NCI-H2081 treated with DMSO at 0.1 percent for 48 hours (cell line): Measurements from ENCODE around the gene CDH23.

ENCODE experiments used
- DNase-seq: peaks from one replicate; lab custom pipeline; 2025; lab: John Stamatoyannopoulos, UW

The CDH23 gene

DNA sequence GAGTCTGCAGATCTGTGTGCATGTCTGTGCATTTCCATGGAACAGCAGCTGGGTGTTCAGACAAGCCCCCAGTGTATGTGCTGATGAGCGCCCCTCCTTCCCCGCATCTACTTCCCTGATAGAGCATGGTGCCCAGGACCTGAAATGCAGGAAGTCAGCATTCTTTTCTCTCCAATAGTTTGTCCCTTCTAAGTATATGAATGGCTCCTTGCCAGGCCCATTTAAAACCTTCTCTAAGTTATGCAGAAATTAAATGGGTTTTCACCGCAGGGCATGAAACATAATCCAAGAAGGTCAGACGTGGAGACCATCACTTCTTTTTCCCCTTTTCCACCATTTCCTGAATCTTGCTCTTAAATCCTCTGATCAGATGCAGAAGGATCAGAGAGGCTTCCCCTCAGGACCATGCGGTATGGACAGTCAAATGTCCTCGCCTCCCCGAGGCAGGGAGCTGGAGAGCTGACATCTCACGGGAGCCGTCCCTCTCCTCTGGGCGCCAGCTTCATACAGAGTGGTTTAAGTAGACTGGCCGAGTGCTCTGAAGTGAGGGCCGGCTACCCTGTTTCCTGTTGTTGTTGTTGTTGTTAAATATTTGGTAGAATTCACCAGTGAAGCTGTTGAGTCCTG is 167.6 kb downstream of the CDH23 start:
- no peak for DNase-seq

DNA sequence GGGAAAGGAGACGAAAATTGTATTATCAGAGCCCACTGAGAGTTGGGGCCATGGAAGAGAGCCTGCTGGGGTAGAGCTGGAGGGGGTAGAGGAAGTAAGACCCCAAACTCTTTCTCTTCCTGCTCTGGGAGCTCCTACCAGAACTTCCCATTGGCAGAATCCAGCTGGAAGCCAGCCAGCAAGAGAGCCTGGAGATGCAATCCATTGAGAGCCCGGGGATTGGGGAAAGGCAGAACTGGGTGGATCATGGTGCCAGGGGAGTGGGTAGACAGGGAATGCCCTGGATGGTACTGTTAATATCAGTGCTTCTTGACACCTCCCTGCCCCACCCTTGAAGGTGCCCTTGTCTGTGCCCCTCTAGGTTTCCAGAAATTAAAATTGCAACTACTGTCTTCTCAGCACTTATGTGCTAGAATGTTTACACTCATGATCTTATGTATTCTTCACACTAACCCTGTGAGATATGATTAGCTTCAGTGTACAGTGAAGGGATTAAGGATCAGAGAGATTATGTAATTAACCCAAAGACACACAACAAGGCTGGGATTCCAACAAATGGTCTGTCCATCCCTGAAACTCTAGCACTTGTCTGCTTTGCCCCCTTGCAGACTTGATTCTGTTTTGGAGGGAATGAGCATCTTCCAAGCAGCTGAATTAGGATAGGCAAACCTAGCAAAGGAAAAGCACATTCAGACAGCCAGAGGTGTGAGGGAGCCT is 168.7 kb downstream of the CDH23 start:
- DNase-seq = no peak

DNA sequence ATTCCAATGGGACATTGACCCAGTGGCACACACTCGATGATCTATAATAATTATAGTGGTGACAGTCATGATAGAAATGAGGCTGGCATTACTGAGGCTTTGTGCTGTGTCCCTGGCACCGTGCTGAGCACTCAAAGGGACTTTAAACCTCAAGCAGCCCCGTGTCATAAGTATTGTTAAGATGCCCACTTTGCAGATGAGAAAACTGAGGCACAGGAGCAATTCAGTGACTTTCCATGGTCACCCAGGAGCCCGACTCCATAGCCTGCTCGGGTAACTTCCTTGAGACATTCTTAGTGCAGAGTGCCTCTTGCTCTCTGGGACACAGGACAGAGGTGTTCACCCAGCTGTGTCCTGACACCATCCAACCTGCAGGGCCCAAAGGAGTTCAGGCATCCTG is 170.3 kb downstream of the CDH23 start:
- no peak for DNase-seq

DNA sequence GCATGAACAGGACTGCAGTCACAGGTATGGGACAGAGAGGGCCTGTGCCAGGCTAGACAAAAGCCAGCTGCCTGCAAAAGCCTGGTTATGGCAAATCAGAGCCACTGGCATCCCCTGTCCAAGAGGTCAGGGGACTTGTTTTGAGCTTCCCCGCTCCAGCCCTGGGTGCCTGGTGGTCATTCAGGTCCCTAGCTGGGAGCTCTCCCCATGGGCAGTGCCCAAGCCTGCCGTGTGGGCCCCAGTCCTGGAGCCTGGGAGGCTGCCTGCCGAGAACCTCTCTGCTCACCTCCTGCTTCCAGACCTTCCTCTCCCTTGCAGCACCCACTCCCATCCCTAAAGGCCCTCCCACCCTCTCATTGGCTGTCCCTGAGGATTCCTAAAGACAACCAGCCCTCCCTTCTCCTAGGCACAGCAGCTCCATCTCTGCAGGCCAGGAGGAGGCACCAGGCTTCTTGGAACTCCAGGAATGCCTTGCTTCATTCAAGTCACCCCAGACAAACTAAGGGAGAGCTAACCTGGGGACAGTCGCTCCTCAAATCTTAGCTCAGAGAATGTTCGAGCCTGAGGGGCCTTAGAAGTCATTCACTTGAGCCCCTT is 172.3 kb downstream of the CDH23 start:
- no peak for DNase-seq

DNA sequence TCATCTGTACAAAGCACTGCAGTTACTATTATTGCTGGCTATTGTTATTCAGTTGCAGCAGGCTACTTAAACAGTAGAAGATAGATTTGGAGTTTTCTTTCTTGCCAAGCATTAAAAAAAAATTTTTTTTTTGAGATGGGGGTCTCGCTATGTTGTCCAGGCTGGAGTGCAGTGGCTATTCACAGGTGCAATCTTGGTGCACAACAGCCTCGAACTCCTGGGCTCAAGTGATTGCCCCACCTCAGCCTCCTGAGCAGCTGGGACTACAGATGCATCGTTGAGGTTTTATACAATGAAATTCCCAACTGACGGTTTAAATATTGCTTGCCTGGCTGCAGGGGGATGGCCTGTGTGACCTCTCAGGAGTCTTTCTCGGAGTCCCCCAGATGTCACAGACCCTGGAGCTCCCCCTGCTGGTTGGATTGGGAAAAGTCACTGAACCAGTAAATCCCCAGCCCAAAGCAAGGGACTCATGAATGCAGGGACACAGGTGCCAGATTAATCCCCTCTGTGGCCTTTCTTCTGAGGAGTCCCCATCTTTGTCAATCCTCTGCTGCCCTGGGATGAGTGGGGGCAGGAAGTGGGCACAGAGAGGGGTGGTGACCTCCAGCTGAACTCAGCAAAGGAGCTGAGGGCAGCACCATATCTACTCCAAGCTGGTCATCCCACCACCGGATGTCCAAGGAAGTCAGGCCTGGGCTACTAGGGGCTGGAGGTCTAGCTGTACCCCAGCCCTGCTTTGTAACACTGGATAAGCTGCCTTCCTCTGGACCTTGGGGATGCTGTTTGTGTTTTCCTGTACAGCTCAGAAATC is 173.3 kb downstream of the CDH23 start:
- no peak for DNase-seq

DNA sequence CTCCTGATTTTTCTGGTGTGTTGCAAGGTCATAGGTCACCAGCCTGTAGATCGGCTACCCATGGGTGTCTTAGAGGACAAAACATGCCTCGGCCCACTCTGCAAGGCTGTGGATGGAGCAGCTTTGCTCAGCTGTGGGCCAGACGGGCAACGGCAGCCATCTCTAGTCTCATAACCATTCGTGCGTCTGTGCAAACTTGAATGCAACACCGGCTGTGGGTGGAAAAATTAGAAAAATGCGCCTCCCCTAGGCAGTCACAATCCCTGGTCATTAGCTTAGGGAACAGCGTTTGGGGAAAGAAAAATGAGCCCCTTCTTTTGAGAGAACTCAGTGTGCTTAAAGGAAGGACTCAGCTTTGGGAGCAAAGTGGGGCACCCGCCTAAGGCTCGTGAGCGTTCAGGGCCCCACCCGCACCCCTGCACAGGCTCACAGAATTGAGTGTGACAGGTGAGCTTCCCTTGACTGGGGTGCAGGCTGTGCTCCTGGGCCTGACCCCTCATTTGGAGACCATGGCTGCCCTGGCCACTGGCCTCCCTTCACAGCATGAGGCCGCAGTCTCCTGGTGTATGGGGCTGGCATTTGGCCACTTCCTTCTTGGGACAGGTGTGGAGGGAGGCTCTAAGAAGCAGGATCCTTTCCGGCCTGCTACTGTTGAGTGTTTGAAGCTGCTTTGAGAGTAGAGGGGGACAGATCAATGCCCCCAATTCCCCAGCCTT is 174.9 kb downstream of the CDH23 start:
- DNase-seq = no peak

DNA sequence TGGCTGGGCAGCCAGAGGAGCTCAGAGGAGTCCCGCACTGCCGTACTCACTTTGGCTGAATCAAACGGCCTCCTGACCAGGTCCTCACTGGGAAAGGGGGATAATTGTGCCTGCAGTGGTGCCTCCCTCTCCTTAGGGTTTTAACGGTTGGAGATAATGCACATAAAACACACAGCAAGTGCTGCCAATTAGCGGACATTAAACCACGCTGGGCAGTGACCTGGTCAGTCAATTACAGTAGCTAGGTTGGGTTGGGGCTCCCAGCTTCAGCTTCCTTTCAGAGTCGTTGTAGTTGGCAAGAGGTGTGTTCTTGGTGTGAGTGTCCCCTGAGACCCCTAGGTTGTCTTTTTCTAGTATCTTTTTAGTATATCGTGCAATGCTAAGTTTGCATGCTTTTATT is 176.2 kb downstream of the CDH23 start:
- no peak for DNase-seq

DNA sequence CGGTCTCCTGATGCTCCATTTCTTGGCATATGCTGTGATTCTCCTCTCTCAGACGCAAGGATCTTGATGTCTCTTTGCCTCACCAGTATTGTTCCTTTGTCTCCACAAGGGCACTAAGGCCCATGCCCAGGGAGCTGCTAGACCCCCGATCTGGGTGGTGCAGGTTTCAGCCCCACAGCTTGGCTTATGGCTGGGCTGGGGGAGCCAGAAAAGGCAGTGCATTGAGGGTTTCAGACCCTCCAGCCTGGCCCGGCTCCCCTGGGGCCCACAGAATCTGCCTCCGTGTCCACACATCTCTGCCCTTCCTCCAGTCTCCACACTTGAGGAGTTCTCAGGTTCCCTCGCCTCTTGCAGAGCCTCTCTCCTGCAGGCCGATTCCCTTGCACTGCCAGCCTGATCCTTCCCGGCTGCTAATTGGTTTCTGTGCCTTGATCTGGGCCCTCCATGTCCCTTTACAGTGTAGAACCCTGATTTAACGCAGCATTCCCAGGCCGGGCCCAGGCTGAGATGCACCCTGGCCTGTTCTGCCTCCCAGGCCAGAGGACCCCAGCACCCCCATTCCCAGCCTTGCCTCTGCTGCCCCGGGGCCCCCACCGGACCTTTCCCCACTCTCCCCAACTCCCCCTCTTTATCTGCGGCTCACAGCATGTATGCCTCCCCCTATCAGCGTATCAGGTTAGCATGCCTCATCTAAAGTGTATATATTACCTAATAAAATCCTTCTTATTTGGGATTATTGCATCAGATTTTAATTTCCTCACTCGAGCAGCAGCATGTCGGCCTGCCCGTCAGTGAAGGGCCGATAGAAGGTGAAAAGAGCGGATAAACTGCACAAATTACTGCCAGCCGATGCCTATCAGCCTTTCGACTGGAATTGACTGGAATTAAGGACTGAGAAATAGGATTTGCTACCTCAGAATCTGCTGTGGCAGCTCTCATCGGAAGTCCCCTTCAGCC is 177.1 kb downstream of the CDH23 start:
- DNase-seq = no peak

DNA sequence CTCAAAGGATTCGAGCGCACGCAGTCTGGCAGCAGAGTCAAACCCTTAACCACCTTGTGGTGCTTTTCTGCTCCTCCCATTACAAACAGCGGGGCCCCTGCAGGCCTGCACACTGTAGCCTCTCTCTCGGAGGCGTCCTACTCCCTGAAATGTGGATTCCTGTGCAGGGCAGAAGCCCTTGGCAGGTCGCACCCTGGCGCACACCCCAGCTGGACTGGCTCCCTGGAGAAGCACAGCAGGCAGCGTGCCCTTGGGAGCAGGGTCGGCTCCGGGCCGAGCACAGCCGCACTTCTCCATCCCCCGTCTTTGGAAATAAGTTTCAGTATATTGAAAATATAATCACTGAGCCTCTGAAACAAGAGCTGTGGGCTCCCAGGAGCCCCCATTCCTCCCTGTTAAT is 178.7 kb downstream of the CDH23 start:
- no peak for DNase-seq

DNA sequence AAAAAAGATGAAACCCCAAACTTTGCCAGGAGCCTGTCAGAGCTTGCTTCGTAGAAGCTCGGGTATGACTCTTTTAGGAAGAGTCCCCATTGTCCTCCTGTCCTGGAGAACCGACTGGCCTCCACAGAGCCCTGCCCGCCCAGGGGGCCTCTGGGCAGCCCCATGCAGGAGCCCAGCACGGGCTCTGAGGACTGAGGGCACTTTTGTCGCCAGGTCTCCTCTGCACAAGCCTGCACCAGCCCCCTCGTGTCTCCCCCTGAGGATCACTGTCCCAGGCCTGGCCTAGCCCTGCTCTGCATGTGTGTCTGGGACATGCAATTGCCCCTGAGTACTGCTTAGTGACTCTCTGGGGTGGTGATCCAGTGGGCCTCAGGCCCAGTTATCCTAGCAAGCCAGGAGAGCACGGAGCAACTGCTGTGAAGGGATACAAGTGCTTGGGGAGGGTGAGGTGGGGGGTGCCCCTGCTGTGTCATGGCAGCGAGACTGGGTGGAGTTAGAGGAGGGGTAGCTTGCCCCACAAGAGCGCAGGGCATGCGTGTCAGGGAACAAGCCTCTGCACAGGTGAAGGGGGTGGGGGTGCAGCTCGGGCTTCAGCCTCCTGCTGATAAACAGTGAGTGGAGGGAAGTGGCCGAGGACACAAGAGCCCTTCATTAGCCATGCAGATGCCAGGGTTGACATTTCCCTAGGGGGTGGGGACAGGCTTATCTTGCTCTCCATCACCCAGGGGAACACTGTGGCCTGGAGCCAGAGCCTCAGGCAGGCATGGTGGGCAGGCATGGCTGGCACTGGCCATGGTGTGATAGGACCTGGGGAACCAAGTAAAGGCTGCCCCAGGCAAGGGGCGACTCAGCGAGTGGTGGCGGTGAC is 179.4 kb downstream of the CDH23 start:
- no peak for DNase-seq

DNA sequence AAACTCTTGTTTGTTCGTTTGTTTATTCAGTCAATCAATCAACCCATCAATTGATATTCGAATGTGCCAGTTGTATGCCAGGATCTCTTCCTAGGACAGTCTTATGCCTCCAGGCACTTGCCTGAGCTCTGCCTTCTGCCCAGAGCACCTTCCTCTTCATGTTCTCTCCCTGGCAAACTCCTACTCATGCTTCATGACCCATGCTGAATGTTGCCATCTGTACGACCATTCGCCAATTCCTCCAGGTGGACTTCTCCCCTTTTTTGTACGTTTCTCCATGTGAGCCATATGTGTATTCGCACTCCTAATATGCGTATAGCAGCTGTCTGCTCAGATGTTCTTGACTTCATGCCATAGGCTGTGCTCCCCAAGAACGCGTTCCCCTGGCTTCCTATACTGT is 180.1 kb downstream of the CDH23 start:
- no peak for DNase-seq

DNA sequence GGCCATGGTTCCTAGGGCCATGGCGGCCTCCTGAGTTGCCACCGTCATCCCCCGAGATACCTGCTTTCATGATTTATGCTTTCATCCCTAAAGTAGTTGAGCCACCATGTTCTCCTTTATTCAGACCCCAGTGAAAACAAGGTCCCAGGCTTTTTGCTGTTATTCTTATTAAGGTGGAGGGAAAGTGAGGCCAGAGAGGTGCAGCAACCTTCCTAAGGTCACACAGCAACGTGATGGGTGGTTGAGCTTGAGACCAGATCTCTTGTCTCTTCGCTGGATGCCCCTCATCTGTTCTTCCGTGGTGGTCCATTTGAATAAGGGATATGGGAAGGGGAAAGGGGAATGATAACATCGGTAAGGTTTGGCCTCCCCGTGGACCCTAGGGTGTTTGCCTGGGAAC is 180.6 kb downstream of the CDH23 start:
- DNase-seq = no peak

DNA sequence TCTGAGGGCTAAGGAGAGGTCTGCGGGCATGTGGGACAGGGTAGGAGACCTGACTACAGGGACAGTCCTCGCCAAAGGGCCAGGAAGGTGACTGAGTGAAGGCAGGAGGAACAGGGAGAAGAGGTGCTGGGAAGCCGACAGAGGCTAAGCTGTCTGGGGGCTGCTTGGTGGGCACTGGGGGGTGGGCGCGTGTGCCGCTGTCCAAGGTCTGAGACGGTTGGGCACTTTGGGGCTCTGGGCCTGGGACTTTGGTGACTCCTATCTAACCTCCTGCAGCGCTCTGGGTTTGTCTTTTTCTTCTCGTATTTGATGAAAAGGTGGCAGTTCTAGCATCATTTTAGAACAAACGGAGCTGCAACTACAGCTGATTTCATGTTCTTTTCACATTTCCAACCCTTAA is 181.3 kb downstream of the CDH23 start:
- DNase-seq = no peak

DNA sequence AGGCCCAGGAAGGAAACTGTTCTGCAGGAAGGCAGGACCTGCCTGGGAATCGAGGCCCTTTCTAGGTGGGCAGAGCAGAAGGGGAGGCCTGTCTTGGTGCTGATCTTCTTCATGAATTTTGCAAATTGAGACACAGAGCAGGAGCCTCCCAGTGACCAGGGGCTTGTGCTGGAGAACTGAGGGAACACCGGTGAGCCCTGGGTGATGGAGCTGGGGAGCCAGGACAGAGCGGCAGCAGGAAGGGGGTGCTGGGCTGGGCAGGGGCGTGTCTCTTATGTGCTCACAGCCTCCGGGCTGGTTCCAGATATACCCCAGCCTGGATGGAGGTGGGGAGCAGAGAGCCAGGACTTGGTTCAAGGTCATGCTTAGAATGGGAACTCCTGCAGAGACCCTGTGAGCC is 182.9 kb downstream of the CDH23 start:
- no peak for DNase-seq

DNA sequence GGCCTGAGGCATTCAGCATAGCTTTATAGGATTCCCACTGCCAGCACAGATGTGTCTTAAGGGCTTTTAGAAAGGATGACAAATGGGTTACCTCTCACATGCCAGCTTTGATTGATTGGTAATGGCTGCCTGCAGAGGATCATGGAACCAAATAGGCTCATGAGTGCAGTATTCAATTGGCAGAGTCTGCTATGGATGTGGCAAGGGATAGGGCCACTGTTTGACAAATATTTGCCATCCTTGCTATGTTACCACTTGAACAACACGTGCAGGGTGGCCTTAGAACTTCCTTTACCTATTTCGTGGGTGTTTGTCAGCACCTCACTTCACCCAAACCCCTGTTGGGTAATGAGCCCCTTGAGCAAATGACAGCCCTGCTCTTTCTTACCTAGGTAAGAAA is 183.7 kb downstream of the CDH23 start:
- DNase-seq = no peak

DNA sequence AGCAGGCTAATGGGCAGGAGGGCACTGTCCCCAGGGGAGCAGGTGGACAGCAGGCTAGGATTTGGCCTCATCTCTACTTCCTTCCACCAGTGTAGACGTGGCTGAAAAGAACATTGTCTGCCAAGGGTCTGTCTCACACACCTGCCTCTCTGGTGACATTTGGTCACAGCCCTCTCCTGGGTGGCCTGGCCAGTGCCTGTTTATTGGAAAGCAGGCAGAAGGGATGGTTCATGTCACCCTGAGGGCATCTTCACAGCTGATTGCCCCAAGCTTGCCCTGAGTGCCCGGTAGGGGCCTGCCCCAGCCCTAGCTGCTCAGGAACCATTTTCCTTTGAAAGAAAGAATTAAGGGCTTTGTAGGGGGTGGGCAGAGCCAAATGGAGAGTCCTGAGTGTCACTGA is 184.2 kb downstream of the CDH23 start:
- DNase-seq = no peak

DNA sequence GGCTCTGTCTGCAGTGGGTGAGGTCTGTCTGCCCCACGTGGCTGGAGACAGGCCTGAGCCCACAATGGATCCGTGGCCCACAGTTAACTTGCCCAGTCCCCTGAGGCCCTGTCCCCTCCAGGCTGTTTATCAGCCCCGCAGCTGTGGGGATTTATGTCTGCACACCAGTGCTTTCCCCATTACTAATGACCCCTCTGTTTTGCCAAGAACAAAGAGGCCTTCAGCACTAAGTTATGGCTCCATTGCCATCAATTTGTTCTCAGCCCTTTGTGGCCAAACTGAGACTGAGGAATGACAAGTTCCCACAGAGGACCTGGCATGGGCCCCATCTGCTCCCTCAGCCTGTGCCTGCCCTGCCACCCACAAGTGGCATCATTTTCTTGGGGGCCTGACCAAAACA is 184.7 kb downstream of the CDH23 start:
- no peak for DNase-seq

DNA sequence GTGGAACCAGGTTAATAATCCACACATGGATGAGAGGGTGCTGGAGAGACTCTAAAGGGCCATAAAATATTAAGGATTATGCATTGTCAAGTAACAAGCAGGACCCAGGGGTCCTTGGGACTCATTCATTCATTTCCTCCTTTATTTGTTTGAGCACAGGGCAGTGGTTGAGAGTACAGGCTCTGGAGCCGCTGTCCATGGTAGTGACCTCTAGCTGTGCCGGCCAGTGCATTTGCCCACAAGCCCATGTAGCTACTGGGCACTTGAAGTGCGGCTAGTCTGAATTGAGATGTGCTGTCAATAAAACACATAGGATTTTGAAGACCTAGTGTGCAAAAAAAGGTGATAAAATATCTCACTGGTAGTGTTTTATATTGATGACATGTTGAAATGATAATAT is 185.3 kb downstream of the CDH23 start:
- no peak for DNase-seq

DNA sequence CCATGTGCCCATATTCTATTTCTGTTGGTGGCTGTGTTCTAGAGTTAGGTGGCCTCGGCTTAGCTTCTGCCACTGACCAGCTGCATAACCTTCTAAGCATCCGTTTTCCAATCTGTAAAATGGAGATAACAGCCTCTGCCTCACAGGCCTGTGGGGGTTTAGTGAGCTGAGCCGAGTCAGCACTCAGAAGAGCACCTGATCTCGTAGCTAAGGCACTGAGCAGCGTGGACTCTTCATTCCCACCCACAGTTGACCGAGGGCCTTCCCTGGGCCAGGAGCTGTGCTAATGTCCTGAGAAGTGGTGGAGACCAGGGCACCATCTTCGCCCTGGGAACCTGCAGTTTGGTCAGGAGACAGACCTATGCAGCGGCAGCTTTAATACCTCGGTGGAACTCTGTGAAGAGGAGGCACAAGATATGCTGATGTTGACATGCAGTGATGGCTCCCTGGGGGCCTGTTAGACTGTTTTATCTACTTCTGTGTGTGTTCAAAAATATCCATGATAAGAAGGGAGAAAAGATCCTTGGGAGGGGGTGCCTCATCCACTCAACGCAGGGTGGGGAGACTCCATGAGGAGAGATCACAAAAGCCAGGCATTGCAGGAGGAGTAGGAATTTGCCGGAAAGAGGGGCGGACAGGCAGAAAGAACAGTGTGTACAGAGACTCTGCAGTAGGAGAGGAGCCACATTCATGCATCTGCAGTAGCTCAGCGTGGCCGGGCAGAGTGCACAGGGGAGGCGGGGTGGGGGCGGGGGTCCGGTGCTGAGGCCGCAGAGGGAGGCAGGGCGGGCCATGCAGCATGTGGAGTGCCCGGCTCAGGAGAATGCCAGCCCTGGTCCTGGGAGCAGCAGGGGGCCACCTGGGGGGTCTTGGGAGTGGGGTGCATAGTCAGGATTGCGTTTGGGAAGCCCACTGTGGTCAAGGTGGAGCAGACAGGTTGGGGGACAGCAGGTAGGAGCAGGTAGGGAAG is 186.1 kb downstream of the CDH23 start:
- no peak for DNase-seq
